ENCODE data around the gene ALOXE3.
"Not testable (repeated sequence)": the region's sequence is repeated elsewhere in the genome, so short reads cannot be mapped to it uniquely, and the experiment has no call there.

The ALOXE3 gene

GRCh38 chr17:8062807-8063483 is 55.4 kb downstream of the ALOXE3 start:
- no peak for TF ChIP-seq CTCF (IDR thresholded peaks at IDR 0.05; ENCODE audit: low read depth, low read length)
- Histone ChIP-seq H3K4me1 (no peaks in the 10 kb centered on the region), H3K27me3 (peaks cover 37% of the 10 kb centered on the region), H3K4me3 (ENCODE audit: low read depth, low read length) (no peak overlapping the region), H3K36me3 (no peaks in the 10 kb centered on the region), H3K9me3 (no peaks in the 10 kb centered on the region)
- DNase-seq: no peak

GRCh38 chr17:8062435-8062806 is 55.9 kb downstream of the ALOXE3 start:
- Histone ChIP-seq H3K36me3 (no peaks in the 10 kb centered on the region), H3K27me3 (peaks cover 37% of the 10 kb centered on the region), H3K9me3 (no peaks in the 10 kb centered on the region), H3K4me3 (ENCODE audit: low read depth, low read length) (no peak overlapping the region), H3K4me1 (no peaks in the 10 kb centered on the region)
- TF ChIP-seq CTCF (IDR thresholded peaks at IDR 0.05; ENCODE audit: low read depth, low read length): no peak
- DNase-seq: no peak

GRCh38 chr17:8061851-8062250 is 56.5 kb downstream of the ALOXE3 start:
- H3K4me1 ChIP-seq; H3K36me3 ChIP-seq; H3K4me3 ChIP-seq (ENCODE audit: low read depth, low read length); DNase-seq; H3K9me3 ChIP-seq: not testable (repeated sequence)
- H3K27me3 ChIP-seq: peaks cover 37% of the 10 kb centered on the region

GRCh38 chr17:8060274-8060673 is 58.0 kb downstream of the ALOXE3 start:
- DNase-seq: peak; percentile 36
- Histone ChIP-seq H3K36me3 (no peaks in the 10 kb centered on the region), H3K4me1 (no peaks in the 10 kb centered on the region), H3K9me3 (no peaks in the 10 kb centered on the region), H3K4me3 (ENCODE audit: low read depth, low read length) (no peak overlapping the region), H3K27me3 (peaks cover 37% of the 10 kb centered on the region)
- TF ChIP-seq CTCF (IDR thresholded peaks at IDR 0.05; ENCODE audit: low read depth, low read length): peak; percentile 58

- Histone ChIP-seq H3K4me1 (no peaks in the 10 kb centered on the region), H3K4me3 (ENCODE audit: low read depth, low read length) (no peak overlapping the region), H3K27me3 (peaks cover 37% of the 10 kb centered on the region), H3K9me3 (no peaks in the 10 kb centered on the region), H3K36me3 (no peaks in the 10 kb centered on the region)
- TF ChIP-seq CTCF (IDR thresholded peaks at IDR 0.05; ENCODE audit: low read depth, low read length): no peak
- no peak for DNase-seq
Measured at GRCh38 chr17:8059131-8059530, 59.2 kb downstream of the ALOXE3 start.

GRCh38 chr17:8057691-8058114 is 60.6 kb downstream of the ALOXE3 start:
- H3K9me3 ChIP-seq: no peaks in the 10 kb centered on the region
- no peaks in the 10 kb centered on the region for H3K4me1 ChIP-seq
- peak; percentile 68 for TF ChIP-seq CTCF (IDR thresholded peaks at IDR 0.05; ENCODE audit: low read depth, low read length)
- no peaks in the 10 kb centered on the region for H3K36me3 ChIP-seq
- DNase-seq: peak; percentile 40
- H3K27me3 ChIP-seq: peaks cover 27% of the 10 kb centered on the region
- no peak overlapping the region for H3K4me3 ChIP-seq (ENCODE audit: low read depth, low read length)

Data from BE2C (cell line).